Measurements from ENCODE around the gene COQ8B. TPM values are rescaled to one million over a fixed set of nuclear protein-coding genes. Genes with fewer than 3 reads are reported as not detected.
A peak's percentile ranks its signal among the peaks of the same experiment; 100 is the strongest.
"Not testable (repeated sequence)": the region's sequence is repeated elsewhere in the genome, so short reads cannot be mapped to it uniquely, and the experiment has no call there.

Gene COQ8B
- total RNA-seq, 1 experiment from 2014 or later: 71.3 TPM

- no peak for DNase-seq (ENCODE audit: low spot score)
Measured at GRCh38 chr19:40668991-40669614, 47.6 kb downstream of the COQ8B start.

- no peak for DNase-seq (ENCODE audit: low spot score)
Measured at GRCh38 chr19:40667602-40668001, 49.1 kb downstream of the COQ8B start.

- no peak for DNase-seq (ENCODE audit: low spot score)
Measured at GRCh38 chr19:40666803-40667438, 49.8 kb downstream of the COQ8B start.

GRCh38 chr19:40663695-40664692 lies 52.7 kb downstream of the COQ8B start:
- no peak for DNase-seq (ENCODE audit: low spot score)

GRCh38 chr19:40662925-40663694 lies 53.6 kb downstream of the COQ8B start:
- peak; percentile 97 for DNase-seq (ENCODE audit: low spot score)

- DNase-seq (ENCODE audit: low spot score): no peak
Measured at GRCh38 chr19:40661616-40662015, 55.1 kb downstream of the COQ8B start.

GRCh38 chr19:40659566-40659965 lies 57.1 kb downstream of the COQ8B start:
- DNase-seq (ENCODE audit: low spot score): no peak

GRCh38 chr19:40659116-40659515 lies 57.6 kb downstream of the COQ8B start:
- no peak for DNase-seq (ENCODE audit: low spot score)

- DNase-seq (ENCODE audit: low spot score): no peak
Measured at GRCh38 chr19:40658031-40658430, 58.7 kb downstream of the COQ8B start.

- not testable (repeated sequence) for DNase-seq (ENCODE audit: low spot score)
Measured at GRCh38 chr19:40655684-40656083, 61.0 kb downstream of the COQ8B start.

- not testable (repeated sequence) for DNase-seq (ENCODE audit: low spot score)
Measured at GRCh38 chr19:40652303-40652702, 64.4 kb downstream of the COQ8B start.

- no peak for DNase-seq (ENCODE audit: low spot score)
Measured at GRCh38 chr19:40650749-40651305, 65.9 kb downstream of the COQ8B start.

GRCh38 chr19:40649903-40650675 lies 66.6 kb downstream of the COQ8B start:
- peak; percentile 28 for DNase-seq (ENCODE audit: low spot score)

- DNase-seq (ENCODE audit: low spot score): no peak
Measured at GRCh38 chr19:40646743-40647254, 69.9 kb downstream of the COQ8B start.

GRCh38 chr19:40642757-40643305 lies 73.9 kb downstream of the COQ8B start:
- DNase-seq (ENCODE audit: low spot score): no peak

GRCh38 chr19:40642051-40642706 lies 74.5 kb downstream of the COQ8B start:
- no peak for DNase-seq (ENCODE audit: low spot score)
